ENCODE results near the gene NPM1. TPM values are rescaled to one million over a fixed set of nuclear protein-coding genes. Genes with fewer than 3 reads are reported as not detected.
"Not testable (repeated sequence)": the region's sequence is repeated elsewhere in the genome, so short reads cannot be mapped to it uniquely, and the experiment has no call there.

NPM1 gene
- total RNA-seq, 1 experiment from 2014 or later = 3,968 TPM

- no peak for DNase-seq (ENCODE audit: low read depth)
Observed at GRCh38 chr5:171386006-171386671, 1.5 kb upstream of the NPM1 start.

- DNase-seq (ENCODE audit: low read depth) = no peak
Observed at GRCh38 chr5:171386861-171387344, 746 bp upstream of the NPM1 start.

GRCh38 chr5:171387970-171388815 is 544 bp downstream of the NPM1 start:
- DNase-seq (ENCODE audit: low read depth) = peak; percentile 70

- peak; percentile 38 for DNase-seq (ENCODE audit: low read depth)
Observed at GRCh38 chr5:171388816-171389168, 1.1 kb downstream of the NPM1 start.

GRCh38 chr5:171390883-171391677 is 3.4 kb downstream of the NPM1 start:
- DNase-seq (ENCODE audit: low read depth) = no peak

GRCh38 chr5:171391996-171392577 is 4.4 kb downstream of the NPM1 start:
- DNase-seq (ENCODE audit: low read depth) = no peak

- no peak for DNase-seq (ENCODE audit: low read depth)
Observed at GRCh38 chr5:171392585-171393159, 5.0 kb downstream of the NPM1 start.

GRCh38 chr5:171395042-171395441 is 7.4 kb downstream of the NPM1 start:
- DNase-seq (ENCODE audit: low read depth) = no peak

GRCh38 chr5:171396583-171396982 is 8.9 kb downstream of the NPM1 start:
- not testable (repeated sequence) for DNase-seq (ENCODE audit: low read depth)

GRCh38 chr5:171397190-171397589 is 9.5 kb downstream of the NPM1 start:
- no peak for DNase-seq (ENCODE audit: low read depth)

- no peak for DNase-seq (ENCODE audit: low read depth)
Observed at GRCh38 chr5:171397599-171397998, 9.9 kb downstream of the NPM1 start.

- not testable (repeated sequence) for DNase-seq (ENCODE audit: low read depth)
Observed at GRCh38 chr5:171398660-171399059, 11.0 kb downstream of the NPM1 start.

- DNase-seq (ENCODE audit: low read depth) = no peak
Observed at GRCh38 chr5:171400169-171400568, 12.5 kb downstream of the NPM1 start.

- DNase-seq (ENCODE audit: low read depth) = no peak
Observed at GRCh38 chr5:171401167-171401947, 13.7 kb downstream of the NPM1 start.

- DNase-seq (ENCODE audit: low read depth) = not testable (repeated sequence)
Observed at GRCh38 chr5:171402751-171403150, 15.1 kb downstream of the NPM1 start.

- no peak for DNase-seq (ENCODE audit: low read depth)
Observed at GRCh38 chr5:171405615-171406014, 18.0 kb downstream of the NPM1 start.

- no peak for DNase-seq (ENCODE audit: low read depth)
Observed at GRCh38 chr5:171407234-171407633, 19.6 kb downstream of the NPM1 start.

- DNase-seq (ENCODE audit: low read depth) = no peak
Observed at GRCh38 chr5:171409164-171410136, 21.8 kb downstream of the NPM1 start.

- DNase-seq (ENCODE audit: low read depth) = no peak
Observed at GRCh38 chr5:171410181-171410580, 22.5 kb downstream of the NPM1 start.
